ENCODE results near the gene OR51D1. TPM values are rescaled to one million over a fixed set of nuclear protein-coding genes. Genes with fewer than 3 reads are reported as not detected.
A peak's percentile ranks its signal among the peaks of the same experiment; 100 is the strongest.

OR51D1 gene, protein sequence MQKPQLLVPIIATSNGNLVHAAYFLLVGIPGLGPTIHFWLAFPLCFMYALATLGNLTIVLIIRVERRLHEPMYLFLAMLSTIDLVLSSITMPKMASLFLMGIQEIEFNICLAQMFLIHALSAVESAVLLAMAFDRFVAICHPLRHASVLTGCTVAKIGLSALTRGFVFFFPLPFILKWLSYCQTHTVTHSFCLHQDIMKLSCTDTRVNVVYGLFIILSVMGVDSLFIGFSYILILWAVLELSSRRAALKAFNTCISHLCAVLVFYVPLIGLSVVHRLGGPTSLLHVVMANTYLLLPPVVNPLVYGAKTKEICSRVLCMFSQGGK
- total RNA-seq: not detected

- CTCF ChIA-PET: interaction anchor here (0.5 to 3.1 kb wide), 25 partner anchors 8 to 452 kb away, joined by 3 to 47 read pairs (median 3); no protein-coding TSS in a partner anchor
- no peaks in the 10 kb centered on the region for H3K36me3 Mint-ChIP-seq (ENCODE audit: low read depth)
- H3K9me3 Mint-ChIP-seq: no peaks in the 10 kb centered on the region
- no peak within 1 kb of the TSS for H3K4me3 Mint-ChIP-seq
- peaks cover 2% of the 10 kb centered on the region for H3K27me3 Mint-ChIP-seq (ENCODE audit: low read depth)
- no peaks in the 10 kb centered on the region for H3K4me1 Mint-ChIP-seq (ENCODE audit: low read depth)
- intact Hi-C loops (cut with micrococcal nuclease): loop anchor here (1.0 to 2.0 kb wide), 7 partner anchors 189 to 1254 kb away; partner anchors contain the start of gene OR52N2
- no peak within 1 kb of the TSS for H3K27ac Mint-ChIP-seq
- DNase-seq: peak; percentile 81
These were observed at the start of gene OR51D1 for GRCh38 chr11:4636962-4637661. Gene OR51D1 (plus strand): TSS chr11:4637477. CDS start chr11:4639791, 2,314 bp downstream.

DNA sequence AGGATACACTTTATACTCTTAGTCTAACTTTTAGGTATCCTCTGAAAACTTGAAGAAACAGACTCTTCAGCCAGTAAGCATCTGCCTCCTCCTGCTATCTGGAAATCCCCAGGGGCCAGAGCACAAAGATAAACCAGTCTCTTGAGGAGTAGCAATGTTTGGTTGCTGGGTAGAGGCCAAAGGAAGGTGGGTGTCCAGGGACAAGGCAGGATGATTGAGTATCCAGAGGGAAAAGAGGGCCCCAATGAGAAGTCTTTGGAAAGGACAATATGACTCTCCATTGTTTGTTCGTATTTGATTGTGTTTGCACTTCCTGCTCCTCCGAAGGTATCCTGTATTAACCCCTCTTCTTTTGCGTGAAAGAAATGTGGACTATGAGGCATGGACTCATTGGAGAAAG lies 48.3 kb upstream of the OR51D1 start:
- no peak overlapping the region for H3K27ac Mint-ChIP-seq
- H3K4me1 Mint-ChIP-seq (ENCODE audit: low read depth): no peaks in the 10 kb centered on the region
- H3K9me3 Mint-ChIP-seq: no peaks in the 10 kb centered on the region
- H3K36me3 Mint-ChIP-seq (ENCODE audit: low read depth): no peaks in the 10 kb centered on the region
- intact Hi-C loops (cut with micrococcal nuclease): no loop called here
- no peak for DNase-seq
- H3K27me3 Mint-ChIP-seq (ENCODE audit: low read depth): peaks cover 6% of the 10 kb centered on the region
- CTCF ChIA-PET: interaction anchor here (0.9 kb wide), 1 partner anchor 402 kb away, joined by 3 read pairs; no protein-coding TSS in a partner anchor
- H3K4me3 Mint-ChIP-seq: no peak overlapping the region

GRCh38 chr11:4593739-4594138 lies 43.5 kb upstream of the OR51D1 start, which contains the start of gene OR52I1:
Gene OR52I1 (plus strand): TSS chr11:4594039. CDS start chr11:4594039, 0 bp downstream.
- intact Hi-C loops (cut with micrococcal nuclease): no loop called here
- H3K9me3 Mint-ChIP-seq: no peaks in the 10 kb centered on the region
- no peak within 1 kb of the TSS for H3K4me3 Mint-ChIP-seq
- no peaks in the 10 kb centered on the region for H3K27me3 Mint-ChIP-seq (ENCODE audit: low read depth)
- peaks cover 14% of the 10 kb centered on the region for H3K36me3 Mint-ChIP-seq (ENCODE audit: low read depth)
- CTCF ChIA-PET: no interaction called here
- no peaks in the 10 kb centered on the region for H3K4me1 Mint-ChIP-seq (ENCODE audit: low read depth)
- no peak for DNase-seq
- H3K27ac Mint-ChIP-seq: no peak within 1 kb of the TSS

DNA sequence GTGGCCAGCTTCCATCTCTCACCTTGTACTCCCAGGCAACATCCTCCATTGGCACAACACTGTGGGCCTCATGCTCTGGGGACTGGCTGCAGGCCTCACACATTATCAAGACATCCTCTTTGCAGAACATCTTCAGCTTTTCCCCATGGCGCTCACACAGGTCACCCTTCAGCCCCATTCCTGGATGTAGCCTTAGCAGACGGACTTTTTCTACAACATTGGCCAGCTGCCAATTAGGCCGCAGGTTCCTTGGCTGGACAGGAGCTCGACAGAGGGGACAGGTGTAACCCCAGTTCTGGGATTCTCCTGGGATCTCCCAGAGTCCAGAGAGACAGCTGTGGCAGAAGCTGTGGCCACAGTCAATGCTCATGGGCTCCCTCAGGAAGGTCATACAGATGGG lies 32.2 kb upstream of the OR51D1 start:
- H3K4me1 Mint-ChIP-seq (ENCODE audit: low read depth): peaks cover 39% of the 10 kb centered on the region
- H3K27ac Mint-ChIP-seq: no peak overlapping the region
- CTCF ChIA-PET: no interaction called here
- H3K9me3 Mint-ChIP-seq: no peaks in the 10 kb centered on the region
- intact Hi-C loops (cut with micrococcal nuclease): loop anchor here (5.0 to 10.0 kb wide), 5 partner anchors 763 to 1810 kb away; partner anchors contain the start of genes APBB1, CNGA4, FHIP1B and OR52N2
- no peaks in the 10 kb centered on the region for H3K27me3 Mint-ChIP-seq (ENCODE audit: low read depth)
- no peak overlapping the region for H3K4me3 Mint-ChIP-seq
- DNase-seq: no peak
- H3K36me3 Mint-ChIP-seq (ENCODE audit: low read depth): peaks cover 18% of the 10 kb centered on the region

DNA sequence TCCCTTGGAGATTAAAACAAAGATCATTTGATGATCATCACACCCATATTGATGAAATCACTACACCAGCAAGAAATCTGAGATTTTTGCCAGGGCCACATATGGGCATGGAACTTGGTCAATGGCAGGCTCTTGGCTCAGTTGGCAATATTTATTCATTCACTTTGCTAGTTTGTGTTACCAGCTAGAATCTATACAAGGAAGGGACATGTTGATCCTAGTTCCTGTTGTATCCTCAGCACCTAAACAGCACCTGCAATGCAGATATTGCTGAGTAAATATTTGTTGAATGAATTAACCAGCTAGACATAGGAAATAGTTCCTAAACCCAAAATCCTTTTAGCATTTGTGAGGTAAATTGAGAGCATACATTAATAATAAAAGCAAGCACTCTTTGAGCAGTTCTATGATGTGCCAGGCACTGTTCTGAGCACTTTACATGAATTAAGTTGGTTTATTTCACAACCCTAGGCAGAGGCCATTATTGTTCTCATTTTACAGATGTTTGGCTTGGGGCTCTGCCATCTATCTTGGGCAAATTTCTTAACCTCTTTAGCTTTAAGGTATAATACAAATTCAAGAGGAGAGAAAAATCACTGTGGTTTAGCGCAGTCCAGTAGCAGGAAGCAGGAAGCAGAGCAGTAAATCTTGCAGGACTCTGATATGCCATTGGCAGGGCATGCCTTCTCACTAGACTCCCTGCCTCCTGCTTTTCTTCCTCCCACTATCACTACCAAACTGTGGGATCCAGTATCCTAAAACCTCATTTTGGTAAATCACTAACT lies 30.9 kb upstream of the OR51D1 start:
- H3K27ac Mint-ChIP-seq: no peak overlapping the region
- CTCF ChIA-PET: no interaction called here
- peaks cover 9% of the 10 kb centered on the region for H3K36me3 Mint-ChIP-seq (ENCODE audit: low read depth)
- intact Hi-C loops (cut with micrococcal nuclease): loop anchor here (5.0 to 10.0 kb wide), 5 partner anchors 764 to 1808 kb away; partner anchors contain the start of genes APBB1, CNGA4, FHIP1B and OR52N2
- no peaks in the 10 kb centered on the region for H3K9me3 Mint-ChIP-seq
- H3K4me1 Mint-ChIP-seq (ENCODE audit: low read depth): peaks cover 45% of the 10 kb centered on the region
- DNase-seq: no peak
- H3K4me3 Mint-ChIP-seq: peak overlapping the region; percentile 94
- H3K27me3 Mint-ChIP-seq (ENCODE audit: low read depth): no peaks in the 10 kb centered on the region

- Mint-ChIP-seq H3K4me1 (ENCODE audit: low read depth) (peaks cover 45% of the 10 kb centered on the region), H3K27me3 (ENCODE audit: low read depth) (no peaks in the 10 kb centered on the region), H3K4me3 (peak overlapping the region; percentile 94), H3K36me3 (ENCODE audit: low read depth) (peaks cover 3% of the 10 kb centered on the region), H3K27ac (peak overlapping the region; percentile 88), H3K9me3 (no peaks in the 10 kb centered on the region)
- intact Hi-C loops (cut with micrococcal nuclease): loop anchor here (5.0 to 10.0 kb wide), 5 partner anchors 765 to 1808 kb away; partner anchors contain the start of genes APBB1, CNGA4, FHIP1B and OR52N2
- DNase-seq: no peak
- CTCF ChIA-PET: no interaction called here
These were observed 30.2 kb upstream of the OR51D1 start for GRCh38 chr11:4607096-4607495.

- peaks cover 1% of the 10 kb centered on the region for H3K36me3 Mint-ChIP-seq (ENCODE audit: low read depth)
- H3K4me1 Mint-ChIP-seq (ENCODE audit: low read depth): peaks cover 45% of the 10 kb centered on the region
These were observed 29.3 kb upstream of the OR51D1 start, which contains the start of gene TRIM68 for GRCh38 chr11:4607781-4608666. Gene TRIM68 (minus strand): TSS chr11:4608231. CDS start chr11:4605504, 2,727 bp downstream.

DNA sequence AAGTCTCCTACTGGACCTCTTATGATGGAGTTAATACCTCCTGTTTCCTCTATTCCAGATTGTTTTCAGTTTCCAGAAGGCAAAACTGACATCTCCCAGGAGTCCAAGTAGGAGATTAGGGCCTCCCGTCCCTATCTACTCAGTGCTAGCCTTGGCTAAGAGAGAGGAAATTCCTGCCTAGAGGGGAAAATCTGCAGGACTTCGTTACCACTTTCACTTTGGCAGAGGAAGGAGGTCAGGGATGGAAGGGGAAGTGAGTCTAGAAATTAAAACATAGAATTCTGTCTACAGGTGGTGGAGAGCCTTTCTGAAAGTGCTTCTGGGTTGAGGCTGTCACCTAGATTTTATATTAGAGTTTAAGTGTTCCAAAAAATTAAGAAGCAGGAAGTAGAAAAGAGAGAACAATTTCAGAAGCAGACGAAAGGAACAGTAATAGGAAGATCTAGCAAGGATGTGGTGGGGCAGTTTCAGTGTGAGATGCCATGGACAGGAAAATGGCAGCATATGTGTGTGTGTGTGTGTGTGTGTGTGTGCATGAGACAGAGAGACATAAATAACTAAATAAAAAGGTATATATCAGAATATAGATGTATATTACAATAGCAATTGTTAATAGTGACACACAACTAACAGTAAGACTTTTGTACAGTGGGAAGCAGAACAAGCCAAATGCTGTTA lies 26.9 kb upstream of the OR51D1 start:
- peak overlapping the region; percentile 57 for H3K4me3 Mint-ChIP-seq
- CTCF ChIA-PET: no interaction called here
- intact Hi-C loops (cut with micrococcal nuclease): loop anchor here (2.0 to 5.0 kb wide), 3 partner anchors 118 to 1077 kb away; partner anchors contain the start of genes TRIM22 and TRIM5

More at GRCh38 chr11:4607781-4608666, 29.3 kb upstream of the OR51D1 start, which contains the start of gene TRIM68:
- H3K27me3 Mint-ChIP-seq (ENCODE audit: low read depth): no peaks in the 10 kb centered on the region
- intact Hi-C loops (cut with micrococcal nuclease): loop anchor here (1.0 to 10.0 kb wide), 6 partner anchors 215 to 1807 kb away; partner anchors contain the start of genes APBB1, CNGA4, FHIP1B and OR52N2
- H3K9me3 Mint-ChIP-seq: no peaks in the 10 kb centered on the region
- H3K4me3 Mint-ChIP-seq: peak within 1 kb of the TSS; percentile 94
- CTCF ChIA-PET: interaction anchor here (0.6 to 1.6 kb wide), 2 partner anchors 19 to 28 kb away, joined by 3 read pairs; no protein-coding TSS in a partner anchor
- peak within 1 kb of the TSS; percentile 88 for H3K27ac Mint-ChIP-seq
- DNase-seq: peak; percentile 97

DNA sequence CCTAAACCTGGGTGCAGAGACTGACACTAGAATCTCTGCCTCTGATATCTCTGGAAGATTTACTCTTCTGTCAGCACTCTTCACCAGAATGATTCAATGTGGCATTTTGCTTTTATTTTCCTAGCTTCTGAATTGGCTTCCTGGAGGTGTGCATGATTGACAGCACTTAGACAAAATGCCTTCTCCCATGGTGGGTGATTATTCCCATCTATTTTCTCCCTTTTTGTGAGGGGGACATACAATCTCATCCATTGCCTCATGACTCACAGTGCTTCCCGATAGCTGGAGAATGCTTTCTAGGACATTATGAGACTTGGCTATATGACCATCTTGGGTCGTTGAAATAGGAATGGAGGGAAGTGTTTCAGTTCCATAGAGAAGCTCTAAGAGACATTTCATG lies 25.3 kb upstream of the OR51D1 start:
- no peaks in the 10 kb centered on the region for H3K9me3 Mint-ChIP-seq

More for the DNA sequence above, 26.9 kb upstream of the OR51D1 start:
- no peaks in the 10 kb centered on the region for H3K9me3 Mint-ChIP-seq
- H3K36me3 Mint-ChIP-seq (ENCODE audit: low read depth): no peaks in the 10 kb centered on the region
- peak overlapping the region; percentile 73 for H3K27ac Mint-ChIP-seq
- peaks cover 40% of the 10 kb centered on the region for H3K4me1 Mint-ChIP-seq (ENCODE audit: low read depth)
- peak; percentile 70 for DNase-seq
- H3K27me3 Mint-ChIP-seq (ENCODE audit: low read depth): no peaks in the 10 kb centered on the region

DNA sequence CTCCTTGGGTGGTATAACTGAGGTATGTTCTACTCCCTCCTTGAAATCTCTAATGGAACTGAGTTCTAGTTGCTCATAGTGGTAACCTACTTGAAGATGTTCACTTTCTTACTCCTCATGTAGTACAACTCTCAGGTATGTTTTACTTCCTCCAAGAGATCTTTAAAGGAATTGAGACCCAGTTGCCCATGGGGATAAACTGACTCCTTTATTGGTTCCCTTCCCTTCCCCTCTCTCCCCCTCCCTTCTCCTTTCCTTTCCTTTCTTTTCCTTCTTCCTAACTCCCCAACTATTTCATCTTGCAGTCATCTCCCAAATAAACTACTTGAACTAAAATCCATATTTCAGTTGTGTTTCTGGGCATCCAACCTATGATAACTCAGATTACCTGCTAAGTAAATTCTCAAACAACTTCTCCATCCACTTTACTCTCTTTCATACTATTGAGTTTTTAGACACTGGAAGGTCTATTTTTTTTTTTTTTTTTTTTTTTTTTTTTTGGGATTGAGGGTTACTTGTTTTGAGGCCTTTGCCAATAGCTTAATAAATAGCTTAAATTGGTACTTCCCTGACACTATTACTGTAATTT lies 21.3 kb upstream of the OR51D1 start:
- H3K9me3 Mint-ChIP-seq: no peaks in the 10 kb centered on the region
- no peaks in the 10 kb centered on the region for H3K36me3 Mint-ChIP-seq (ENCODE audit: low read depth)
- H3K27me3 Mint-ChIP-seq (ENCODE audit: low read depth): peaks cover 3% of the 10 kb centered on the region
- intact Hi-C loops (cut with micrococcal nuclease): no loop called here
- H3K27ac Mint-ChIP-seq: no peak overlapping the region
- H3K4me3 Mint-ChIP-seq: no peak overlapping the region
- no peaks in the 10 kb centered on the region for H3K4me1 Mint-ChIP-seq (ENCODE audit: low read depth)
- DNase-seq: no peak
- CTCF ChIA-PET: no interaction called here

More for the DNA sequence above, 25.3 kb upstream of the OR51D1 start:
- DNase-seq: no peak
- no peak overlapping the region for H3K27ac Mint-ChIP-seq
- H3K27me3 Mint-ChIP-seq (ENCODE audit: low read depth): no peaks in the 10 kb centered on the region
- no peaks in the 10 kb centered on the region for H3K36me3 Mint-ChIP-seq (ENCODE audit: low read depth)
- no peak overlapping the region for H3K4me3 Mint-ChIP-seq
- peaks cover 28% of the 10 kb centered on the region for H3K4me1 Mint-ChIP-seq (ENCODE audit: low read depth)
- CTCF ChIA-PET: no interaction called here
- intact Hi-C loops (cut with micrococcal nuclease): loop anchor here (2.0 to 5.0 kb wide), 3 partner anchors 119 to 1075 kb away; partner anchors contain the start of genes TRIM22 and TRIM5

Measured in activated naive CD4-positive, alpha-beta T cell treated with anti-CD3 and anti-CD28 coated beads for 36 hours (primary cell).